Measurements from ENCODE around the gene PLEKHM3. TPM values are rescaled to one million over a fixed set of nuclear protein-coding genes. Genes with fewer than 3 reads are reported as not detected.

Gene PLEKHM3
- total and polyA plus RNA-seq, 2 of the 4 experiments (the other 2 are of a cell fraction): 2.4 to 11.3 TPM

GRCh38 chr2:207819021-207819797 lies 206.1 kb downstream of the PLEKHM3 start:
- Histone ChIP-seq H2AFZ (replicated peaks; ENCODE audit: low read length, poor library complexity) (no peak overlapping the region), H3K4me1 (ENCODE audit: control insufficient read depth, insufficient read depth, low read length) (no peaks in the 10 kb centered on the region), H3K79me1 (ENCODE audit: low read depth in 1 of 2, low read length in 2 of 2) (no peaks in the 10 kb centered on the region), H2AK5ac (ENCODE audit: low read depth, low read length) (no peak overlapping the region), H3K4ac (ENCODE audit: low read depth, low read length) (no peak overlapping the region), H3K56ac (ENCODE audit: extremely low read depth, insufficient read depth, low read length) (no peak overlapping the region), H2BK120ac (ENCODE audit: low read depth, low read length) (no peak overlapping the region), H3K4me3 (ENCODE audit: insufficient read depth, low read depth, low read length) (no peak overlapping the region), H3K27me3 (ENCODE audit: control insufficient read depth, insufficient read depth, low read length) (no peaks in the 10 kb centered on the region), H3K9ac (ENCODE audit: low read depth, low read length) (no peak overlapping the region), H2BK5ac (ENCODE audit: low read depth, low read length, poor library complexity, severe bottlenecking) (no peak overlapping the region), H3K14ac (replicated peaks; ENCODE audit: low read depth, low read length) (no peak overlapping the region), H4K5ac (ENCODE audit: low read depth, low read length) (no peak overlapping the region), H3K9me3 (ENCODE audit: control insufficient read depth, insufficient read depth, low read length) (no peaks in the 10 kb centered on the region), H3K36me3 (ENCODE audit: control insufficient read depth, insufficient read depth, low read length) (no peaks in the 10 kb centered on the region), H4K20me1 (ENCODE audit: insufficient read depth, low read length) (no peaks in the 10 kb centered on the region), H2BK15ac (ENCODE audit: low read depth, low read length) (no peak overlapping the region), H4K91ac (ENCODE audit: insufficient read depth, low read depth, low read length) (no peak overlapping the region), H3K23ac (ENCODE audit: low read depth, low read length) (no peak overlapping the region), H2AK9ac (replicated peaks; ENCODE audit: low read depth, low read length, poor library complexity) (no peak overlapping the region), H2BK20ac (ENCODE audit: low read depth, low read length) (no peak overlapping the region), H4K8ac (ENCODE audit: low read depth in 2 of 2, low read length in 2 of 2) (no peak overlapping the region), H3K18ac (ENCODE audit: low read depth, low read length) (no peak overlapping the region), H3K4me2 (ENCODE audit: low read depth, low read length) (no peak overlapping the region), H3K27ac (ENCODE audit: insufficient read depth, low read length) (no peak overlapping the region), H3K9me1 (ENCODE audit: insufficient read depth, low read length) (no peaks in the 10 kb centered on the region)
- dilution Hi-C loops (cut with HindIII; ENCODE audit: low sequenced_read_pairs, unreplicated experiment) (no loop called here), intact Hi-C loops (cut with micrococcal nuclease) (no loop called here), in situ Hi-C loops (cut with MboI; ENCODE audit: low sequenced_read_pairs) (no loop called here)
- no TSS peak for BruUV-seq (replicated peaks)
- ChIA-PET CTCF (no interaction called here), POLR2A (ENCODE audit: unreplicated experiment) (no interaction called here)
- no peak for ATAC-seq (ENCODE audit: low read depth)
- 50% methylated on average over 2 of the region's 10 CpGs; no CpG with 5 or more reads in 1 of the 2 experiments for WGBS, 2 experiments (ENCODE audit: extremely low coverage in 2 of 2, insufficient read length in 1 of 2)
- TF ChIP-seq USF2 (IDR thresholded peaks at IDR 0.05; ENCODE audit: low read depth, low read length): no peak
- DNase-seq: no peak

Measured in IMR-90 (cell line).